ENCODE results near the gene CYLD.

The CYLD gene

GRCh38 chr16:50781518-50781917 lies 39.6 kb downstream of the CYLD start:
- DNase-seq = no peak

GRCh38 chr16:50789757-50790156 lies 47.9 kb downstream of the CYLD start:
- no peak for DNase-seq

- DNase-seq = no peak
Measured at GRCh38 chr16:50791522-50791921, 49.6 kb downstream of the CYLD start.

- no peak for DNase-seq
Measured at GRCh38 chr16:50796829-50797228, 54.9 kb downstream of the CYLD start.

- no peak for DNase-seq
Measured at GRCh38 chr16:50797456-50797855, 55.6 kb downstream of the CYLD start.

- no peak for DNase-seq
Measured at GRCh38 chr16:50800074-50800473, 58.2 kb downstream of the CYLD start.

GRCh38 chr16:50801036-50801435 lies 59.1 kb downstream of the CYLD start:
- DNase-seq = no peak

- DNase-seq = no peak
Measured at GRCh38 chr16:50802000-50802399, 60.1 kb downstream of the CYLD start.

GRCh38 chr16:50802961-50803360 lies 61.1 kb downstream of the CYLD start:
- no peak for DNase-seq

- DNase-seq = no peak
Measured at GRCh38 chr16:50804290-50804907, 62.5 kb downstream of the CYLD start.

- DNase-seq = peak; percentile 98
Measured at GRCh38 chr16:50806099-50807062, 64.5 kb downstream of the CYLD start.

GRCh38 chr16:50808929-50809538 lies 67.1 kb downstream of the CYLD start:
- no peak for DNase-seq

GRCh38 chr16:50809561-50809960 lies 67.7 kb downstream of the CYLD start:
- no peak for DNase-seq

- DNase-seq = no peak
Measured at GRCh38 chr16:50810241-50810965, 68.5 kb downstream of the CYLD start.

- DNase-seq = no peak
Measured at GRCh38 chr16:50812046-50812445, 70.2 kb downstream of the CYLD start.

- DNase-seq = no peak
Measured at GRCh38 chr16:50812876-50813466, 71.1 kb downstream of the CYLD start.

GRCh38 chr16:50814052-50814451 lies 72.2 kb downstream of the CYLD start:
- no peak for DNase-seq

- DNase-seq = no peak
Measured at GRCh38 chr16:50814541-50814940, 72.7 kb downstream of the CYLD start.

- no peak for DNase-seq
Measured at GRCh38 chr16:50815382-50815781, 73.5 kb downstream of the CYLD start.

- no peak for DNase-seq
Measured at GRCh38 chr16:50816901-50817555, 75.1 kb downstream of the CYLD start.

- DNase-seq = no peak
Measured at GRCh38 chr16:50818380-50818779, 76.5 kb downstream of the CYLD start.

GRCh38 chr16:50819706-50820105 lies 77.8 kb downstream of the CYLD start:
- DNase-seq = no peak

Measured in right kidney (tissue), 1 donor.